Suprapubic skin (tissue), 4 donors: ENCODE results near the gene LRRC26. TPM values are rescaled to one million over a fixed set of nuclear protein-coding genes. Genes with fewer than 3 reads are reported as not detected.
A peak's percentile ranks its signal among the peaks of the same experiment; 100 is the strongest.

Source experiments
- DNase-seq, 2 donors: peaks; one replicate each; pipeline ENCODE4 v3.0.0-alpha.2; 2019; ENCODE audit warnings: low spot score in 2 of 2
- H3K27ac ChIP-seq: fragments of 200-600 bp; sonication (generic); one replicate; pipeline ENCODE4 v1.5.1; 2019
- H3K27me3 ChIP-seq: fragments of 200-600 bp; sonication (generic); one replicate; pipeline ENCODE4 v1.5.1; 2019
- H3K36me3 ChIP-seq: fragments of 200-600 bp; sonication (generic); one replicate; pipeline ENCODE4 v1.5.1; 2019
- H3K4me1 ChIP-seq: fragments of 200-600 bp; sonication (generic); one replicate; pipeline ENCODE4 v1.5.1; 2019
- H3K4me3 ChIP-seq: fragments of 200-600 bp; sonication (generic); one replicate; pipeline ENCODE4 v1.5.1; 2019; ENCODE audit warnings: mild to moderate bottlenecking
- H3K9me3 ChIP-seq: fragments of 200-600 bp; sonication (generic); one replicate; pipeline ENCODE4 v1.5.1; 2019
- CTCF ChIP-seq, 2 donors: fragments of 200-600 bp in 1 of 2; fragments of 450-650 bp in 1 of 2; sonication (generic) in 1 of 2; IDR thresholded peaks; one replicate each; pipeline ENCODE4 v1.5.1; 2016 to 2019; ENCODE audit warnings: antibody characterized with exemption in 2 of 2, mild to moderate bottlenecking in 1 of 2, moderate library complexity in 1 of 2
- EP300 ChIP-seq: sonication (generic); formaldehyde crosslinking; IDR thresholded peaks from one replicate; pipeline ENCODE4 v1.6.1; 2017; ENCODE audit warnings: antibody characterized with exemption
- POLR2A ChIP-seq, 2 donors: fragments of 450-650 bp; IDR thresholded peaks; one replicate each; pipeline ENCODE4 v1.6.1; 2017; ENCODE audit warnings: antibody characterized with exemption in 2 of 2, mild to moderate bottlenecking in 2 of 2, moderate library complexity in 2 of 2
- POLR2AphosphoS5 ChIP-seq, 3 donors: sonication (generic); formaldehyde crosslinking; IDR thresholded peaks; one replicate each; pipeline ENCODE4 v1.6.1; 2017; ENCODE audit warnings: antibody characterized with exemption in 3 of 3
- WGBS: methylation state at CpG from one replicate; pipeline ENCODE4 v1.1.5; 2018; 5-methylcytosine and 5-hydroxymethylcytosine counted together
- total RNA-seq, 4 donors: library from RNA; depleted of rRNA; stranded (reverse); fragments of >200 nt; gene quantifications; one replicate each; pipeline ENCODE4 v1.1.0, GENCODE V29; 2016

LRRC26 gene
- total RNA-seq, 4 donors from 2014 or later: 5.4 to 37.2 (median 7.9) TPM

- DNase-seq: no peak
- TF ChIP-seq POLR2AphosphoS5 (IDR thresholded peaks at IDR 0.05) (no peak), EP300 (no peak), POLR2A (IDR thresholded peaks at IDR 0.05) (no peak), CTCF (IDR thresholded peaks at IDR 0.05) (no peak)
Observed at GRCh38 chr9:137179761-137180160, 9.9 kb upstream of the LRRC26 start.

GRCh38 chr9:137178939-137179630 lies 9.2 kb upstream of the LRRC26 start:
- H3K4me3 ChIP-seq: no peak overlapping the region
- H3K27me3 ChIP-seq: no peaks in the 10 kb centered on the region
- WGBS: 92% methylated on average over 13 of the region's 19 CpGs
- no peak for TF ChIP-seq POLR2AphosphoS5 (IDR thresholded peaks at IDR 0.05)
- TF ChIP-seq EP300: no peak
- no peak for TF ChIP-seq CTCF (IDR thresholded peaks at IDR 0.05)
- no peak for TF ChIP-seq POLR2A (IDR thresholded peaks at IDR 0.05)
- no peak for DNase-seq
- H3K36me3 ChIP-seq: peaks cover 69% of the 10 kb centered on the region
- no peaks in the 10 kb centered on the region for H3K9me3 ChIP-seq
- no peak overlapping the region for H3K27ac ChIP-seq
- H3K4me1 ChIP-seq: peaks cover 16% of the 10 kb centered on the region

More at GRCh38 chr9:137179761-137180160, 9.9 kb upstream of the LRRC26 start:
- 92% methylated on average over 14 of the region's 17 CpGs for WGBS
- Histone ChIP-seq H3K27ac (no peak overlapping the region), H3K4me1 (peaks cover 10% of the 10 kb centered on the region), H3K36me3 (peaks cover 76% of the 10 kb centered on the region), H3K9me3 (no peaks in the 10 kb centered on the region), H3K27me3 (no peaks in the 10 kb centered on the region), H3K4me3 (no peak overlapping the region)

GRCh38 chr9:137178201-137178938 lies 8.5 kb upstream of the LRRC26 start:
- Histone ChIP-seq H3K36me3 (peaks cover 62% of the 10 kb centered on the region), H3K4me3 (no peak overlapping the region), H3K27ac (no peak overlapping the region), H3K4me1 (peaks cover 24% of the 10 kb centered on the region), H3K9me3 (no peaks in the 10 kb centered on the region), H3K27me3 (no peaks in the 10 kb centered on the region)
- TF ChIP-seq POLR2A (IDR thresholded peaks at IDR 0.05) (no peak), CTCF (IDR thresholded peaks at IDR 0.05) (no peak), EP300 (no peak), POLR2AphosphoS5 (IDR thresholded peaks at IDR 0.05) (no peak)
- 90% methylated on average over 13 of the region's 23 CpGs for WGBS
- no peak for DNase-seq

- DNase-seq: no peak
- TF ChIP-seq POLR2AphosphoS5 (IDR thresholded peaks at IDR 0.05) (no peak), CTCF (IDR thresholded peaks at IDR 0.05) (peak in 1 of 2 donors; percentile 53)
- no peak overlapping the region for H3K27ac ChIP-seq
- H3K4me3 ChIP-seq: no peak overlapping the region
- peaks cover 44% of the 10 kb centered on the region for H3K36me3 ChIP-seq
- no peaks in the 10 kb centered on the region for H3K9me3 ChIP-seq
- H3K27me3 ChIP-seq: peaks cover 15% of the 10 kb centered on the region
- WGBS: 48% methylated on average over 16 of the region's 17 CpGs
- H3K4me1 ChIP-seq: peaks cover 33% of the 10 kb centered on the region
Observed at GRCh38 chr9:137176302-137177182, 6.7 kb upstream of the LRRC26 start.
